K562 (cell line): ENCODE data around the gene MDP1. TPM values are rescaled to one million over a fixed set of nuclear protein-coding genes. Genes with fewer than 3 reads are reported as not detected.

Experiments used
- ATF7 ChIP-seq: fragments of 450-650 bp; IDR thresholded peaks from 2 replicates; pipeline ENCODE4 v1.7.1; 2014; ENCODE audit warnings: mild to moderate bottlenecking, moderate library complexity
- BHLHE40 ChIP-seq: IDR thresholded peaks from 2 replicates; pipeline ENCODE4 v1.6.1; 2011; ENCODE audit warnings: low read length, improper control_type of control experiment
- CEBPG ChIP-seq, 3 experiments: fragments of 200-800 bp in 1 of 3; sonication (Bioruptor generic) in 1 of 3; sonication (generic) in 1 of 3; formaldehyde crosslinking in 1 of 3; IDR thresholded peaks in 2 of 3; conservative IDR thresholded peaks in 1 of 3; 2 replicates each; pipeline versions ENCODE4 v1.6.1 to v1.8.0; 2016 to 2022; ENCODE audit warnings: missing compliant biosample characterization in 2 of 3, missing genetic modification characterization in 2 of 3, mild to moderate bottlenecking in 1 of 3, missing genetic modification reagents in 1 of 3
- CTBP1 ChIP-seq: fragments of 450-650 bp; IDR thresholded peaks from 2 replicates; pipeline ENCODE4 v1.6.1; 2016; ENCODE audit warnings: borderline replicate concordance
- ETV1 ChIP-seq: fragments of 450-650 bp; conservative IDR thresholded peaks from 2 replicates; pipeline ENCODE4 v1.6.1; 2016; ENCODE audit warnings: missing genetic modification characterization, control low read depth, low read depth, missing compliant biosample characterization
- HCFC1 ChIP-seq: IDR thresholded peaks from 2 replicates; pipeline ENCODE4 v1.6.1; 2012; ENCODE audit warnings: low read depth, low read length, improper control_type of control experiment
- KLF13 ChIP-seq: fragments of 450-650 bp; IDR thresholded peaks from 2 replicates; pipeline ENCODE4 v1.6.1; 2016; ENCODE audit warnings: missing genetic modification characterization, low read depth, mild to moderate bottlenecking, missing compliant biosample characterization, moderate library complexity, borderline replicate concordance
- MAZ ChIP-seq, 2 experiments: fragments of 450-650 bp in 1 of 2; sonication (generic) in 1 of 2; formaldehyde crosslinking; IDR thresholded peaks in 1 of 2; conservative IDR thresholded peaks in 1 of 2; 2 replicates each; pipeline versions ENCODE4 v1.4.0 to v1.5.0; 2020; ENCODE audit warnings: mild to moderate bottlenecking in 1 of 2, missing genetic modification reagents in 1 of 2
- MYC ChIP-seq, 2 experiments: fragments of 250-450 bp in 1 of 2; sonication (Bioruptor Pico) in 1 of 2; IDR thresholded peaks; 2 replicates each; pipeline versions ENCODE4 v1.5.1 to v1.6.1; 2012 to 2021; ENCODE audit warnings: low read depth in 2 of 2, borderline replicate concordance in 1 of 2, improper control_type of control experiment in 1 of 2, low read length in 1 of 2, mild to moderate bottlenecking in 1 of 2, moderate library complexity in 1 of 2
- NR2C1 ChIP-seq, 2 experiments: fragments of 450-650 bp; IDR thresholded peaks; 2 replicates each; pipeline ENCODE4 v1.6.1; 2017; ENCODE audit warnings: mild to moderate bottlenecking in 2 of 2, antibody characterized with exemption in 1 of 2, inconsistent platforms in 1 of 2, missing compliant biosample characterization in 1 of 2, missing genetic modification characterization in 1 of 2
- PHF8 ChIP-seq: fragments of 200-600 bp; sonication (generic); IDR thresholded peaks from 2 replicates; pipeline ENCODE4 v1.6.1; 2012; ENCODE audit warnings: mixed run types, mild to moderate bottlenecking, inconsistent platforms, low read length, moderate library complexity, borderline replicate concordance
- POLR2AphosphoS5 ChIP-seq: IDR thresholded peaks from 2 replicates; pipeline ENCODE4 v1.6.1; 2011; ENCODE audit warnings: mild to moderate bottlenecking, low read depth, low read length, moderate library complexity; ENCODE audit not compliant: control insufficient read depth, insufficient read depth
- SRSF9 ChIP-seq: fragments of 200-400 bp; formaldehyde crosslinking; IDR thresholded peaks from 2 replicates; pipeline ENCODE4 v1.6.1; 2017; ENCODE audit warnings: low read depth, low read length, borderline replicate concordance
- USF2 ChIP-seq: sonication (generic); formaldehyde crosslinking; IDR thresholded peaks from 2 replicates; pipeline ENCODE4 v1.5.0; 2020; ENCODE audit warnings: missing genetic modification reagents
- ZBTB9 ChIP-seq: fragments of 450-650 bp; formaldehyde crosslinking; IDR thresholded peaks from 2 replicates; pipeline ENCODE4 v1.4.0; 2020; ENCODE audit warnings: mild to moderate bottlenecking, moderate library complexity
- ZNF764 ChIP-seq: fragments of 250-450 bp; sonication (Bioruptor Pico); IDR thresholded peaks from 2 replicates; pipeline ENCODE4 v1.4.0; 2020; ENCODE audit warnings: low read depth, mild to moderate bottlenecking, moderate library complexity
- ZNF766 ChIP-seq: fragments of 200-800 bp; sonication (Bioruptor generic); conservative IDR thresholded peaks from 2 replicates; pipeline ENCODE4 v1.6.1; 2016; ENCODE audit warnings: missing genetic modification characterization, missing compliant biosample characterization
- polyA plus RNA-seq, 8 experiments: library from polyadenylated mRNA; depleted of rRNA in 4 of 8; stranded (reverse) in 5 of 8; unstranded in 3 of 8; fragments of >200 nt; fragmentation: Nextera tagmentation in 2 of 8; fragmentation: Illumina TruSeq in 1 of 8; extraction: Ambion mirVana in 2 of 8; extraction: Trizol in 1 of 8; gene quantifications; 2 replicates each; pipeline versions ENCODE4 v1.2.1 to v1.2.3, GENCODE V29; 2011 to 2014; ENCODE audit warnings: inconsistent platforms in 1 of 8, missing spikeins in 1 of 8
- total RNA-seq, 7 experiments: library from RNA; depleted of rRNA in 6 of 7; stranded (reverse); fragments of >200 nt in 6 of 7; fragmentation: Illumina TruSeq in 2 of 7; extraction: Trizol in 2 of 7; gene quantifications; 2 replicates each; pipeline versions ENCODE4 v1.2.1 to v1.2.3, GENCODE V29; 2011 to 2021; ENCODE audit warnings: low replicate concordance in 1 of 7

The MDP1 gene
- total and polyA plus RNA-seq, 9 of the 15 experiments (the other 6 are each of a cell fraction or from before 2014, with no cell fraction given): 2.7 to 29.6 (median 11.0) TPM

GRCh38 chr14:24212924-24213865, 2.7 kb downstream of the MDP1 start, which contains the start of gene CHMP4A (continued):
- TF ChIP-seq SRSF9 (no peak), MAZ (CRISPR knock-in tag; conservative IDR thresholded peaks at IDR 0.05 in 1 of 2, IDR thresholded peaks at IDR 0.05 in 1 of 2) (peak; percentile 33 to 85; a peak in 2 of 4 replicates), CEBPG (CRISPR knock-in tag; IDR thresholded peaks at IDR 0.05) (peak; percentile 63; the same call in 1 of the 2 replicates), CEBPG (tag; conservative IDR thresholded peaks at IDR 0.05 in 1 of 2, IDR thresholded peaks at IDR 0.05 in 1 of 2) (peak in 1 of 2 experiments; percentile 27; a peak in 1 of 4 replicates), KLF13 (0 out of 2 replicates have a peak, but pooled peaks have one; percentile 54), NR2C1 (IDR thresholded peaks at IDR 0.05) (peak; percentile 68), NR2C1 (tag; IDR thresholded peaks at IDR 0.05) (no peak), POLR2AphosphoS5 (no peak; the same call in 1 of the 2 replicates), ZNF766 (0 out of 2 replicates have a peak, but pooled peaks have one; percentile 48), BHLHE40 (peak; percentile 96), MYC (IDR thresholded peaks at IDR 0.05; ENCODE audit: low read depth, low read length) (no peak), MYC (CRISPR knock-in tag; IDR thresholded peaks at IDR 0.05; ENCODE audit: borderline replicate concordance, low read depth) (peak; percentile 21; the same call in 1 of the 2 replicates), USF2 (CRISPR knock-in tag) (peak; percentile 96), HCFC1 (peak; percentile 77), ZBTB9 (CRISPR knock-in tag) (peak; percentile 57; the same call in 1 of the 2 replicates), ATF7 (peak; percentile 59; the same call in 1 of the 2 replicates), PHF8 (peak; percentile 91), ZNF764 (peak; percentile 45; the same call in 1 of the 2 replicates), ETV1 (0 out of 2 replicates have a peak, but pooled peaks have one; percentile 33), CTBP1 (peak; percentile 39; the same call in 1 of the 2 replicates)
